Purkinje cell (primary cell): ENCODE data around the gene TMEM214. TPM values are rescaled to one million over a fixed set of nuclear protein-coding genes. Genes with fewer than 3 reads are reported as not detected.

Experiments
- polyA plus RNA-seq: library from polyadenylated mRNA; unstranded; fragments of >200 nt; fragmentation: Nextera tagmentation; gene quantifications from 2 replicates; pipeline ENCODE4 v1.2.1, GENCODE V29; 2014

The TMEM214 gene, protein sequence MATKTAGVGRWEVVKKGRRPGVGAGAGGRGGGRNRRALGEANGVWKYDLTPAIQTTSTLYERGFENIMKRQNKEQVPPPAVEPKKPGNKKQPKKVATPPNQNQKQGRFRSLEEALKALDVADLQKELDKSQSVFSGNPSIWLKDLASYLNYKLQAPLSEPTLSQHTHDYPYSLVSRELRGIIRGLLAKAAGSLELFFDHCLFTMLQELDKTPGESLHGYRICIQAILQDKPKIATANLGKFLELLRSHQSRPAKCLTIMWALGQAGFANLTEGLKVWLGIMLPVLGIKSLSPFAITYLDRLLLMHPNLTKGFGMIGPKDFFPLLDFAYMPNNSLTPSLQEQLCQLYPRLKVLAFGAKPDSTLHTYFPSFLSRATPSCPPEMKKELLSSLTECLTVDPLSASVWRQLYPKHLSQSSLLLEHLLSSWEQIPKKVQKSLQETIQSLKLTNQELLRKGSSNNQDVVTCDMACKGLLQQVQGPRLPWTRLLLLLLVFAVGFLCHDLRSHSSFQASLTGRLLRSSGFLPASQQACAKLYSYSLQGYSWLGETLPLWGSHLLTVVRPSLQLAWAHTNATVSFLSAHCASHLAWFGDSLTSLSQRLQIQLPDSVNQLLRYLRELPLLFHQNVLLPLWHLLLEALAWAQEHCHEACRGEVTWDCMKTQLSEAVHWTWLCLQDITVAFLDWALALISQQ
- polyA plus RNA-seq: 11.2 and 12.8 TPM in 2 replicates

DNA sequence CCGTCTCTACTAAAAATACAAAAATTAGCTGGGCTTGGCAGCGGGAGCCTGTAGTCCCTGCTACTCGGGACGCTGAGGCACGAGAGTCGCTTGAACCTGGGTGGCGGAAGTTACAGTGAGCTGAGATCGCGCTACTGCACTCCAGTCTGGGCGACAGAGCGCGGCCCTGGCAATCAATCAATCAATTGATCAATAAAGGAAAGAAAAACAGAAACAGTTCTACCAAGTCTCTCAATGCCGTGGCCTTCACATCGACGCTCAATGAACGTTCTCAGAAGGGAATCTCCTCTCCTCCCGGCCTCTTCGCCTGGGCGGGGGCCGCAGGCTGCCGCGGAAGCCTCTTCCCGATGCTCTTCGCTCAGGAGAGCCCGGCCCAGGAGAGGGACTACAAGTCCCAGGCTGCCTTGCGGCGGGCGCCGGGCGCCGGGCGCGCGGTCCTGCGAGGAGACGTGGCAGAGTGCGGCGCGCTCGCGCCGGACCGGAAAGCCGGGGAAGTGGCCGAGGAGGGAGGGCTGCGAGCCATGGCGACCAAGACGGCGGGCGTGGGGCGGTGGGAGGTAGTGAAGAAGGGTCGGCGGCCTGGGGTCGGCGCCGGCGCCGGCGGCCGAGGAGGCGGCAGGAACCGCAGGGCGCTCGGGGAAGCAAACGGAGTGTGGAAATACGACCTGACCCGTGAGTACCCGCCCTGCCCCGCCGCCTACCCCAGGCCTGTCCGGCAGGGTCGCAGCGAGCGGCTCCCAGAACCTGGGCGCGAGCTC is at the start of gene TMEM214:
TMEM214 (plus strand) TSS at position 471 of the 758 bp plus-strand sequence; CDS start at position 522, 51 bp downstream.

GRCh38 chr2:27050996-27051901 is 18.5 kb downstream of the TMEM214 start, which contains the start of gene AGBL5:
TSS of gene AGBL5 (plus strand) at chr2:27051668. CDS start at chr2:27052959, 1,291 bp downstream.

DNA sequence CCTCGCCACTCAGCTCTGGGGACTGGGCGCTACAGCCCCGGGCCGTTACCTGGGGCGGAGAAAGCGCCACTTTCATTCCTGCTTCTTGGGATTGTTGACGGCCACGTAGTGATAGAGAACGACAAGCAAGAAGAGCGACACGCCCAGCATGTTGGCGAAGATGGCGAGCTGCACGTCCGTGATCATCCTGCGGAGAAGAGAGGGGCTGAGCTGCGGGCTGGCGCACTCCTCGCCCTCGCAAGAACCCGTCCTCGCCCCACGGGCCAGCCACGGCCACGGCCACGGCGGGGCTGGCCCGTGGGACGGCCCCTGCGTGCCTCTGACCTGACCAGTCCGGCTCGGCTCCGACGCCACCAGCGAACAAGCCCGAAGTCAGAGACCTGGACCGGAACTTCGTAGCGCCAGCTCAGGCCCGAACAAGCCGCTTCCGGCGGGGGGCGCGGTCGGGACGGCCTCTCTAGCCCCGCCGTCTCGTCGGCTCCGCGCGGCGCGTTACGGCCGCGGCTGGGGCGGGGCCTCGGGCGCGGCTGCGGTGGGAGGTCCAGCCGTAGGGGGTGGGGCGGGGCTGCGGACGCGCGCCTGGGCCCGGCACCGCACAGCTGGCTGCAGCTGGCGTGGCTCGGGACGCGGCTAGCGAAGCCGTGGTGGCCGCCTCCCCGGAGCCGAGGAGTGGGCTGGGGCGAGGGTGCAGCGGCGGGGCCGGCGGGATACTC is 38.7 kb downstream of the TMEM214 start, which contains the start of gene OST4:
OST4 (minus strand) TSS at position 378 of the 713 bp plus-strand sequence.

DNA sequence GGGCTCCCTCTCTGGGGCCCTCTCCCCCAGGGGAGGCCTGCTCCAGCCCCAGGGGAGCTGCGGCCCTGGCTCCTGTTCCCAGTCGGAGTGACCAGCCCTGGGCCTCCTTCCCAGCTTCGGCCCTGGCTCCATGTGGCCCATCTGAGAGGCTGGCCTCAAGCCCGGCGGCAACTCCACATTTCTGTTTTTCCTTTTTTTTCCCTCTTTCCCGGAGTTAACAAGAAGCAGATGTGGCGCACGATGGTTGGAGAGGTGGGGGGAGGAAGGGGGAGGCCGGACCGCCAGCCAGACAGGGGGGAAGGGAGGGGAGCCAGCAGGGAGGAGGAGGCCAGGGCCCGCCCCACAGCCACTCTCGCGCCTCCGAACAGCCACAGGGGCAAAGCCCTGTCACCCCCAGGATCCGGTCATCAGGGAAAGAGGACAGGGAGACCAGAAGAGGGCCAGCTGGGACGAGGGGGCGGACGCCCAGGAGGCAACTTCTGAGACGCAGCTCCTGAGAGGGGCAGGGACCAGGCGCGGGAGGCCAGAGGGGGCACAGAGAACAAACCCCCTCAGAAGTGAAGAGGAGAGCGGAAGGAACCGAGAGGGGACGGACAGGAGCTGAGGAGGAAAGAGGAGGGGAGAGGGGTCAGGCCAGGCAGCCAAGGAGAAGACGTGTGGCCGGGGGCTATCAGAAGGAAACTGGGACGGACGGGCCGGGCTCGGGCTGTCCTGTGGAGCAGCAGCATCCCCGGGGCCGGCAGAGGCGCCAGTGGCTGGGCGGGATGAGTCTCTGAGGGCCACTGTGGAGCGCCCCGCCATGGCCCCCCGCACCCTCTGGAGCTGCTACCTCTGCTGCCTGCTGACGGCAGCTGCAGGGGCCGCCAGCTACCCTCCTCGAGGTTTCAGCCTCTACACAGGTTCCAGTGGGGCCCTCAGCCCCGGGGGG is 45.8 kb downstream of the TMEM214 start, which contains the start of gene EMILIN1:
EMILIN1 (plus strand) TSS at position 349 of the 928 bp plus-strand sequence; CDS start at position 800, 451 bp downstream.

DNA sequence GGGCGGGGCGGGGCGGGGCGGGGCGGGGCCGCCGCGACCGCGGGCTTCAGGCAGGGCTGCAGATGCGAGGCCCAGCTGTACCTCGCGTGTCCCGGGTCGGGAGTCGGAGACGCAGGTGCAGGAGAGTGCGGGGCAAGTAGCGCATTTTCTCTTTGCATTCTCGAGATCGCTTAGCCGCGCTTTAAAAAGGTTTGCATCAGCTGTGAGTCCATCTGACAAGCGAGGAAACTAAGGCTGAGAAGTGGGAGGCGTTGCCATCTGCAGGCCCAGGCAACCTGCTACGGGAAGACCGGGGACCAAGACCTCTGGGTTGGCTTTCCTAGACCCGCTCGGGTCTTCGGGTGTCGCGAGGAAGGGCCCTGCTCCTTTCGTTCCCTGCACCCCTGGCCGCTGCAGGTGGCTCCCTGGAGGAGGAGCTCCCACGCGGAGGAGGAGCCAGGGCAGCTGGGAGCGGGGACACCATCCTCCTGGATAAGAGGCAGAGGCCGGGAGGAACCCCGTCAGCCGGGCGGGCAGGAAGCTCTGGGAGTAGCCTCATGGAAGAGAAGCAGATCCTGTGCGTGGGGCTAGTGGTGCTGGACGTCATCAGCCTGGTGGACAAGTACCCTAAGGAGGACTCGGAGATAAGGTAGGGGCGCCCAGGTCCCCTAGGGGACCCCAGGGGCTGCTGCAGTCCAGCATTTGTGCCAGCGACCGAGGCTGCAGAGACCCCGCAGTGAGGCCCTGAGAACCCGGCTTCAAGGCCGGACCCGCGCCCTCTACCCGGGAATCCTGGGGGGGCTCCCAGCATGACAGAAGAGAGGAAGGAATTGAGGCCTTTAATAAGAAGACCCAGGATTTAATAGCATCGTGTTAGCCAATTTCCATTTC is 54.2 kb downstream of the TMEM214 start, which contains the start of gene KHK:
KHK (plus strand) TSS at position 49 of the 870 bp plus-strand sequence; CDS start at position 537, 488 bp downstream.

Other genes with a start within 250 kb of the TMEM214 start
- 0.66 TPM in 1 of 2 replicates, not detected in the other for gene CENPA, start 246.9 kb upstream of the TMEM214 start, polyA plus RNA-seq
- 10.1 and 11.6 TPM in 2 replicates for gene DPYSL5, start 184.8 kb upstream of the TMEM214 start, polyA plus RNA-seq
- 17.4 and 20.0 TPM in 2 replicates for gene MAPRE3, start 62.3 kb upstream of the TMEM214 start, polyA plus RNA-seq
- 2.1 and 2.3 TPM in 2 replicates for gene AGBL5, start 18.7 kb downstream of the TMEM214 start, polyA plus RNA-seq
- 651 and 832 TPM in 2 replicates for gene OST4, start 38.7 kb downstream of the TMEM214 start, polyA plus RNA-seq
- not detected in 2 replicates for gene EMILIN1, start 45.6 kb downstream of the TMEM214 start, polyA plus RNA-seq
- 0.28 and 1.3 TPM in 2 replicates for gene KHK, start 53.8 kb downstream of the TMEM214 start, polyA plus RNA-seq
- gene CGREF1, start 86.2 kb downstream of the TMEM214 start, polyA plus RNA-seq: 28.9 and 37.0 TPM in 2 replicates
- gene ABHD1, start 90.8 kb downstream of the TMEM214 start, polyA plus RNA-seq: not detected in 2 replicates
- 13.8 and 25.2 TPM in 2 replicates for gene PREB, start 101.7 kb downstream of the TMEM214 start, polyA plus RNA-seq
- not detected in 2 replicates for gene PRR30, start 106.4 kb downstream of the TMEM214 start, polyA plus RNA-seq
- gene TCF23, start 116.0 kb downstream of the TMEM214 start, polyA plus RNA-seq: not detected in 2 replicates
- gene ATRAID, start 179.1 kb downstream of the TMEM214 start, polyA plus RNA-seq: 123 and 146 TPM in 2 replicates
- gene SLC5A6, start 179.3 kb downstream of the TMEM214 start, polyA plus RNA-seq: 7.2 and 9.7 TPM in 2 replicates
- 4.1 and 4.9 TPM in 2 replicates for gene CAD, start 184.4 kb downstream of the TMEM214 start, polyA plus RNA-seq
- 6.0 TPM in 1 of 2 replicates, not detected in the other for gene SLC30A3, start 230.1 kb downstream of the TMEM214 start, polyA plus RNA-seq
- not detected in 2 replicates for gene DNAJC5G, start 242.5 kb downstream of the TMEM214 start, polyA plus RNA-seq
- not detected in 2 replicates for gene TRIM54, start 249.5 kb downstream of the TMEM214 start, polyA plus RNA-seq